Breast epithelium (tissue), 3 donors: ENCODE results near the gene FBXL7.

Experiments used
- POLR2A ChIP-seq: fragments of 450-650 bp; IDR thresholded peaks from one replicate; pipeline ENCODE4 v1.6.1; 2016; ENCODE audit warnings: antibody characterized with exemption, mild to moderate bottlenecking, moderate library complexity
- TF ChIP-seq, protein P1 (sequence below), 3 donors: fragments of 450-650 bp; IDR thresholded peaks; one replicate each; pipeline ENCODE4 v1.5.1; 2016 to 2017; ENCODE audit warnings: antibody characterized with exemption in 3 of 3, mild to moderate bottlenecking in 3 of 3, moderate library complexity in 3 of 3

DNA sequence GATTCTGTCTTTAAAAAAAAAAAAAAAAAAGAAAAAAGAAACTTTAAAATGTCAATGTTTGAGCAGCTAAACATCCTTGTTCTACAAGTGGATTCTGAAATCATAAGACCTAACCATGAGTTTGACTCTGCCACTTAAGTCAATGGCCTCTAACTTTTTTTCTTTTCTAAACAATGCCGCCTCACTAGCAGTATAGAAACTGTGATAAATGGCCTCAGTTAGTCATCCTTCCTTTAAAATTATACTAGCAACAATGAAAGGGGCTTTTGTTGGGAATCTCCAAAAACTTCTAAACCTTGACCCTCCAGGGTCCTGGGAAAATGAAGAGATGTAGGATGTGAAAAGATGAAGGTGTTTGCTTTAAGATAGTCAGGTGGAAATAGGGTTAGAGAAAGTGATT lies 71.1 kb downstream of the FBXL7 start:
- TF ChIP-seq, protein P1, sequence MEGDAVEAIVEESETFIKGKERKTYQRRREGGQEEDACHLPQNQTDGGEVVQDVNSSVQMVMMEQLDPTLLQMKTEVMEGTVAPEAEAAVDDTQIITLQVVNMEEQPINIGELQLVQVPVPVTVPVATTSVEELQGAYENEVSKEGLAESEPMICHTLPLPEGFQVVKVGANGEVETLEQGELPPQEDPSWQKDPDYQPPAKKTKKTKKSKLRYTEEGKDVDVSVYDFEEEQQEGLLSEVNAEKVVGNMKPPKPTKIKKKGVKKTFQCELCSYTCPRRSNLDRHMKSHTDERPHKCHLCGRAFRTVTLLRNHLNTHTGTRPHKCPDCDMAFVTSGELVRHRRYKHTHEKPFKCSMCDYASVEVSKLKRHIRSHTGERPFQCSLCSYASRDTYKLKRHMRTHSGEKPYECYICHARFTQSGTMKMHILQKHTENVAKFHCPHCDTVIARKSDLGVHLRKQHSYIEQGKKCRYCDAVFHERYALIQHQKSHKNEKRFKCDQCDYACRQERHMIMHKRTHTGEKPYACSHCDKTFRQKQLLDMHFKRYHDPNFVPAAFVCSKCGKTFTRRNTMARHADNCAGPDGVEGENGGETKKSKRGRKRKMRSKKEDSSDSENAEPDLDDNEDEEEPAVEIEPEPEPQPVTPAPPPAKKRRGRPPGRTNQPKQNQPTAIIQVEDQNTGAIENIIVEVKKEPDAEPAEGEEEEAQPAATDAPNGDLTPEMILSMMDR (IDR thresholded peaks at IDR 0.05) = no peak
- no peak for TF ChIP-seq POLR2A
